ENCODE measurements around the gene FBXW11.

Gene FBXW11

GRCh38 chr5:171981847-171982246 lies 24.6 kb downstream of the FBXW11 start:
- TF ChIP-seq EZH2phosphoT487 (IDR thresholded peaks at IDR 0.05; ENCODE audit: borderline replicate concordance, low read length) = no peak
- TF ChIP-seq CTCF (IDR thresholded peaks at IDR 0.05; ENCODE audit: low read depth, low read length, poor library complexity, severe bottlenecking) = no peak
- peaks cover 38% of the 10 kb centered on the region for H3K4me1 ChIP-seq (ENCODE audit: control insufficient read depth, low read length)
- no peaks in the 10 kb centered on the region for H3K9me2 ChIP-seq (replicated peaks; ENCODE audit: control insufficient read depth, low read length)
- H3K79me2 ChIP-seq (ENCODE audit: control insufficient read depth, low read length) = peaks cover 91% of the 10 kb centered on the region
- H3K4me2 ChIP-seq (ENCODE audit: low read length) = no peak overlapping the region
- H3K27me3 ChIP-seq (ENCODE audit: control insufficient read depth, low read length) = no peaks in the 10 kb centered on the region
- peaks cover 41% of the 10 kb centered on the region for H3K36me3 ChIP-seq (ENCODE audit: control insufficient read depth, low read length)
- peaks cover 1% of the 10 kb centered on the region; the same call in 1 of the 2 replicates for H4K20me1 ChIP-seq (ENCODE audit: control insufficient read depth, insufficient read depth, low read depth, low read length)
- peaks cover 19% of the 10 kb centered on the region for H3F3A ChIP-seq (ENCODE audit: control insufficient read depth, insufficient read depth)
- H3K4me3 ChIP-seq (ENCODE audit: low read length) = no peak overlapping the region
- H3K9me3 ChIP-seq (ENCODE audit: control insufficient read depth, insufficient read depth, low read length) = peaks cover 29% of the 10 kb centered on the region; the same call in 1 of the 2 replicates
- no peak overlapping the region for H3K27ac ChIP-seq (ENCODE audit: low read depth, low read length)

- no peak overlapping the region for H3K4me2 ChIP-seq (ENCODE audit: low read length)
- H3K9me2 ChIP-seq (replicated peaks; ENCODE audit: control insufficient read depth, low read length) = no peaks in the 10 kb centered on the region
- H3K36me3 ChIP-seq (ENCODE audit: control insufficient read depth, low read length) = peaks cover 42% of the 10 kb centered on the region
- no peak overlapping the region for H3K4me3 ChIP-seq (ENCODE audit: low read length)
- no peak overlapping the region for H3K27ac ChIP-seq (ENCODE audit: low read depth, low read length)
- peaks cover 29% of the 10 kb centered on the region; the same call in 1 of the 2 replicates for H3K9me3 ChIP-seq (ENCODE audit: control insufficient read depth, insufficient read depth, low read length)
- H3K27me3 ChIP-seq (ENCODE audit: control insufficient read depth, low read length) = no peaks in the 10 kb centered on the region
- peaks cover 94% of the 10 kb centered on the region for H3K79me2 ChIP-seq (ENCODE audit: control insufficient read depth, low read length)
- H3K4me1 ChIP-seq (ENCODE audit: control insufficient read depth, low read length) = peaks cover 46% of the 10 kb centered on the region
- peaks cover 6% of the 10 kb centered on the region; the same call in 1 of the 2 replicates for H4K20me1 ChIP-seq (ENCODE audit: control insufficient read depth, insufficient read depth, low read depth, low read length)
- TF ChIP-seq CTCF (IDR thresholded peaks at IDR 0.05; ENCODE audit: low read depth, low read length, poor library complexity, severe bottlenecking) (no peak), EZH2phosphoT487 (IDR thresholded peaks at IDR 0.05; ENCODE audit: borderline replicate concordance, low read length) (no peak)
- peaks cover 19% of the 10 kb centered on the region for H3F3A ChIP-seq (ENCODE audit: control insufficient read depth, insufficient read depth)
These were observed 25.6 kb downstream of the FBXW11 start for GRCh38 chr5:171980792-171981191.

DNA sequence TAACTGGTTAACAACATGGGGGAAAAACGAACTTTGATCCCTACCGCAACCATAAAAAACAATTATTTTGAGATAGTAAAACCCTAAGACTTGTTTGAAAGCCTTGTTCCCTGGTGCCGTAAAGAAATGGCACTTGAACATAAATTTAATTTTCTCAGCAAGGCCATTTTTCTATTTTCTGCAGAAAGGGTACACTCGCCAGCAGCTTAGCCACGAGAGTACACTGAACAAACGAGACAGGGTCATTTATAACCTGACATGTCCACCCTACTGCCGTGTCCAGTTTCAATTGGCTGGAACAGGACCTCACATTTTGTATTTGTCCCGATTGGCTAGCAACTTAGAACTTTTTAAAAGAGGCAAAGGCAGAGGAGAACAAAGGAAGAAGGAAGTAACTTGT lies 26.8 kb downstream of the FBXW11 start:
- peaks cover 42% of the 10 kb centered on the region for H3K36me3 ChIP-seq (ENCODE audit: control insufficient read depth, low read length)
- H3K27ac ChIP-seq (ENCODE audit: low read depth, low read length) = no peak overlapping the region; the same call in 1 of the 2 replicates
- peaks cover 6% of the 10 kb centered on the region for H4K20me1 ChIP-seq (ENCODE audit: control insufficient read depth, insufficient read depth, low read depth, low read length)
- no peaks in the 10 kb centered on the region for H3K9me2 ChIP-seq (replicated peaks; ENCODE audit: control insufficient read depth, low read length)
- no peak for TF ChIP-seq EZH2phosphoT487 (IDR thresholded peaks at IDR 0.05; ENCODE audit: borderline replicate concordance, low read length)
- TF ChIP-seq CTCF (IDR thresholded peaks at IDR 0.05; ENCODE audit: low read depth, low read length, poor library complexity, severe bottlenecking) = no peak
- H3K9me3 ChIP-seq (ENCODE audit: control insufficient read depth, insufficient read depth, low read length) = peaks cover 29% of the 10 kb centered on the region; the same call in 1 of the 2 replicates
- H3F3A ChIP-seq (ENCODE audit: control insufficient read depth, insufficient read depth) = peaks cover 19% of the 10 kb centered on the region
- H3K4me3 ChIP-seq (ENCODE audit: low read length) = no peak overlapping the region
- H3K4me1 ChIP-seq (ENCODE audit: control insufficient read depth, low read length) = peaks cover 40% of the 10 kb centered on the region
- no peaks in the 10 kb centered on the region for H3K27me3 ChIP-seq (ENCODE audit: control insufficient read depth, low read length)
- no peak overlapping the region for H3K4me2 ChIP-seq (ENCODE audit: low read length)
- peaks cover 94% of the 10 kb centered on the region for H3K79me2 ChIP-seq (ENCODE audit: control insufficient read depth, low read length)
